Epithelial cell of esophagus (primary cell): ENCODE results near the gene TENM4.

Source experiments
- DNase-seq: peaks from one replicate; pipeline ENCODE4 v3.0.0; 2010; ENCODE audit warnings: low read depth
- H3K4me3 ChIP-seq: 2 replicates; pipeline ENCODE4 v1.5.1; 2011; ENCODE audit warnings: mild to moderate bottlenecking, low read length, control low read depth
- TF ChIP-seq, protein P1 (sequence below): IDR thresholded peaks from 2 replicates; pipeline ENCODE4 v1.5.1; 2011; ENCODE audit warnings: low read depth, mild to moderate bottlenecking, low read length, control low read depth, inconsistent platforms; ENCODE audit not compliant: insufficient read depth; ENCODE audit errors: missing control alignments

The TENM4 gene

DNA sequence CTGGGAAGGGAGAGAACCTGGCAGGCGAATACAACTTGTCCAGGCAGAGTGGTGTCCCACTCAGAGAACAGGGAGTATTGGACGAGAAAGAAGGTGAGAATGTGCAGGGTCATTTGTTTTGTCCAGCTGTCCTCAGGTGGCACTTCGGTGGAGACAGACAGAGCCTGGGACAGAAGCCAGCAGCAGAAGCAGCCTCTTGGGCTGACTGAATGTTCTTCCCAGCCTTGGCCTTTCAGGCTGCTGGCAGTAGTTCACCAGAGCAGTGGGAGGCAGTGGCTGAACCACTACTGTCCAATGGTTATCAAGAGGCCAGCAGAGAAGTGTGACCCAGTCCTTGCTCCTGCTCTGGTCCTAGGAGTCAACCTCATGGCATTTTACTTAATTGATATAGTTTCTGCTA lies 535.1 kb downstream of the TENM4 start:
- no peak overlapping the region for H3K4me3 ChIP-seq
- TF ChIP-seq, protein P1, sequence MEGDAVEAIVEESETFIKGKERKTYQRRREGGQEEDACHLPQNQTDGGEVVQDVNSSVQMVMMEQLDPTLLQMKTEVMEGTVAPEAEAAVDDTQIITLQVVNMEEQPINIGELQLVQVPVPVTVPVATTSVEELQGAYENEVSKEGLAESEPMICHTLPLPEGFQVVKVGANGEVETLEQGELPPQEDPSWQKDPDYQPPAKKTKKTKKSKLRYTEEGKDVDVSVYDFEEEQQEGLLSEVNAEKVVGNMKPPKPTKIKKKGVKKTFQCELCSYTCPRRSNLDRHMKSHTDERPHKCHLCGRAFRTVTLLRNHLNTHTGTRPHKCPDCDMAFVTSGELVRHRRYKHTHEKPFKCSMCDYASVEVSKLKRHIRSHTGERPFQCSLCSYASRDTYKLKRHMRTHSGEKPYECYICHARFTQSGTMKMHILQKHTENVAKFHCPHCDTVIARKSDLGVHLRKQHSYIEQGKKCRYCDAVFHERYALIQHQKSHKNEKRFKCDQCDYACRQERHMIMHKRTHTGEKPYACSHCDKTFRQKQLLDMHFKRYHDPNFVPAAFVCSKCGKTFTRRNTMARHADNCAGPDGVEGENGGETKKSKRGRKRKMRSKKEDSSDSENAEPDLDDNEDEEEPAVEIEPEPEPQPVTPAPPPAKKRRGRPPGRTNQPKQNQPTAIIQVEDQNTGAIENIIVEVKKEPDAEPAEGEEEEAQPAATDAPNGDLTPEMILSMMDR, result no peak
- DNase-seq, result no peak

DNA sequence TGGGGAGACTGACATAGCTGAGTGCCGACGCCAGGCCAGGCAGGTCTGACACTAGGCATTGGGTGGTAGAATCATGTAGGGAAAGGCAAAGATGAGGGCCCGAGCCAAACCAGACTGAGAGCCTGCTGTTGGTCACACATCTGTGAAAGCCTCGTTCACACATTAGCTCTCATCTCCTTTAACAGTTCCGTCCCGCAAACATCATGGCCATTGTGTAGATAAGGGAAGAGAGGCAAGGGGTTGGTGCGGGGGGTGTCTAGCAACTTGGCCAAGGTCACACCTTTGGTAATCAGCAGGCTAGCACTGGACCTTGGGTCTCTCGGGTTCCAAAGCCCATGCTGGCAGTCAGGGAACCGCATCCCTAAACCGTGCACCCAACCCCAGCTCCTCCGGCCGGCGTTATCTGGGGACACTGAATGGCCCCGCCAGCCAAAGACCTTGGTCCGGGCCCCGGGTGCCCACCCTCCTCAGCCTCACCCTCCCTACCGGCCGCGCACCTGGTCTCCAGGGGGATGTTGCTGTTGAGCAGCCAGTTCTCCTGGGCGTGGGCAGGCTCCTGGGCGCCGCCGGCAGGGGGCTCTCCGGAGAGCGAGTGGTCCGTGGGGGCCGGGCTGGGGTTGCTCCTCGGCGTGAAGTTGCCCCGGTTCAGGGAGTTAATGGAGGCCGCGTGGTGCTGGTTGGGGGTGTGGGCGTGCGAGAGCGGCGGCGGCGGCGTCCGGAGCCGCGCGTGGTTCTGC lies 537.9 kb downstream of the TENM4 start:
- TF ChIP-seq, protein P1, result no peak
- no peak overlapping the region for H3K4me3 ChIP-seq
- no peak for DNase-seq

DNA sequence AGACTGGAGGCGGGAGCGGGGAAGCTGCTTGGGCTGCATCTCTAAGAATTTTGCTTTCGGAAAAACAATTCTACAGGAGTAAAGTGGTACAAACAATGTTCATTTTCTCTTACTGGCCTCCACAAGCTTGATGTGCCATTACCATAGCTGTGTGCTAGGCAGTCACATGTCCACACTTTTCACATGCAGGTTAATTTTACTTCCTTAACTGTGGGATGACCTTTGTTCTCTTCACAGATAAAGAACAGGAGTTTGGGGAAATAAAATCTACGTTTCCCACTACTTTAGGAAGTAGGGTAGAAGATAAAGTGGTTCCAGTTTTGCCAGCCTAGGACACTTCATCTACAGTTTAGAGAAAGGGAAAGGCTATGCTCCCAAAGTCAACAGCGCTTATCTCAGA lies 539.0 kb downstream of the TENM4 start:
- TF ChIP-seq, protein P1, result no peak
- no peak overlapping the region for H3K4me3 ChIP-seq
- no peak for DNase-seq

DNA sequence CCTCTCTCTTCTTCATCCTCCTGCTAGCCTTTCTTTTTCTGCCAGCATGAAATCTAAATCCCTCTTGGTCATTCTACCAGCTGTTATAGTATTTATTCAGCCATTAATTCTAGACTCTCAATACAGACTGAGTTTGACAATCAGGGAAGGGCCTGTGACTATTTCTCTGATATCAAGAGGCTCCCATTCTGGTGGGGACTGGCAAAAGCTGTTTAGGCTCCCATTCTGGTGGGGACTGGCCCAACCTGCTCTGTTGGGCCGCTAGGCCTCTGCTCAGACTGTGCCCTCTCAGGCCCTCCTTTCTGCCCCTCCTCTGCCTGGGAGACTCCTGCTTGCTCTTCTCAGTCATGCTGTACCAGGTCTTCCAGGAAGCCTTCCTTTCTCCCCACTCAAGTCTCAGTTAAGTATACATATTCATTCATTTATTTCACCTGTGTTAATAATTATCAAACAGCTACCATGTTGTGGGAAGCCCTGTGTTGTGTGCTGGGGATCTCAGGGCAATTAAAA lies 542.5 kb downstream of the TENM4 start:
- DNase-seq, result no peak
- H3K4me3 ChIP-seq, result no peak overlapping the region
- TF ChIP-seq, protein P1, result no peak

DNA sequence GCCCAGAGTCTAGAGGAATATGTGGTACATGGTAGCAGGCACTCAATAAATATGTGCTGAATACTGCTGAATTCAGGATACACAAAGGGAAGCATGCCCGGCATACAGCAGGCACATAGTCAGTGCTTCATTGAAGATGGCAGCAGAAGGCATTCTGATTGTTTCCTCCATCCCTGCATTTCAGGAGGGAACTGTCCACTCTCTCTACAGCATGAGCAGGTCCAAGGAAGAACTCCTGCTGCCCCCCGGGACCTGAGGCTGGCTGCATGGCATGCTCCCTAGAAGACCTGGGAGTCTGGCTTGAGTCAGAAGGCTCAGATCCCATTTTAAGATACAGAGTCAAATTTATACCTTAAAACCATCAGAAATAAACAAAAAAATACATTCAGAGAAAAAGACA lies 546.8 kb downstream of the TENM4 start:
- no peak overlapping the region for H3K4me3 ChIP-seq
- TF ChIP-seq, protein P1, result no peak
- no peak for DNase-seq

DNA sequence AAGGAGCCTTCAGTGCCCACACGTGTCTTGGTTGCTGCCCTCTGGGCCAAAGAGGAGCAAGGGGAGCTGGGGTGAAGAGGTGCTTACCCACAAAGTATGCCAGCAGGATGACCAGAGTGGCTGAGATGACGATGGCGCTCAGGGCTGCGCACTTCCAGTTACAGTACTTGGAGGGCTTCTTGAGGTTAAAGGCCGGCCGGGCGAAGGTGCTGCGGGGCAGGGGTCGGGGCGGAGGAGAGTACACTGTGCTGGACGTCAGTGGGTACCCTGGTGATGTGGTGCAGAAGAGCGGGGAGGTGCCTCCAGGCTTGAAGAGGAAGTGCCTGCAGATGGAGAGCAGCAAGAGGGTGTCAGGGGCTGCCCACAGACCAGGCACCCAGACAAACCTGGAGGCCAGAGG lies 551.1 kb downstream of the TENM4 start:
- no peak overlapping the region for H3K4me3 ChIP-seq
- no peak for DNase-seq
- TF ChIP-seq, protein P1, result no peak

DNA sequence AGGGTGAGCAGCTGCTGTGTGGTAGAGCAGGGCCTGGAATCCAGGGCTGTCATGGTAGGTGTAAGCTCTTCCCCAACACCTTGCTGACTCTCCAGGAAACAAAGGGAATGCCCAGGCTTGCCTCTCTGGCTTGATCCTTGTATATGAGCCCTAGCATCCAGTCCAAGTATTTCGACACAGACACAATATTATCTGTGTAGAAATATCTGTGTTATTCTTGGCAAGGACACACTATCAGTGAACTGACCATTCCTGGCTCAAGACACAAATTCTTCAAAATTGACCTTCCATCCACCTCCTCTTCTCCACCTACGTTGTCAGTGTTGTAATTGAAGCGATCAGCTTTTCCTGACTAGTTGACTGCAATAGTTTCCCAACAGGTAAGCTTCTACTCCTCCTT lies 554.2 kb downstream of the TENM4 start:
- DNase-seq, result peak; percentile 92
- TF ChIP-seq, protein P1, result no peak
- H3K4me3 ChIP-seq, result no peak overlapping the region
